GM18511 (cell line): ENCODE measurements around the gene ARHGAP24.
A peak's percentile ranks its signal among the peaks of the same experiment; 100 is the strongest.

Source experiments
- ATAC-seq: cut with Tn5 transposase; IDR thresholded peaks from one replicate; pipeline ENCODE4 v1.9.1; 2021; ENCODE audit warnings: mild to moderate bottlenecking, moderate library complexity; ENCODE audit not compliant: unreplicated experiment

ARHGAP24 gene

GRCh38 chr4:86043755-86044592 lies 569.0 kb downstream of the ARHGAP24 start:
- peak; percentile 86 for ATAC-seq

- no peak for ATAC-seq
Measured at GRCh38 chr4:86044593-86044985, 569.6 kb downstream of the ARHGAP24 start.

DNA sequence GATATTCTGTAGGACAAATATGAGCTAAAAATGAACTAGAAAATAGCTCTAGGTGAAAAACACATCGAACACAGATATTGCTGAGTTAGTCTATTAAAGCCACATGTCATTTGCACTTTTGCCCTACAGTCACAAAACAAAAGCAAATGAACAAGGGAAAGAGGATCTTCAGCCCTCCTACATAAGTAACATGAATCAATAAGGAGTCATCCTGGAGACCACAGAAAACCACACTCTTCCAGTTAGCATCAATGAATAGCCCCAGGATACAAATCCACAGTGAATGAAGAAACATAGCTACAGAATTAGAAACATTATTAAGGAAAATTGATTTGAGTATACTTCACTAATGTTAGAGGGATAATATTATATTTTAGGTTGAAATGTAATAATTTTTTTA lies 573.5 kb downstream of the ARHGAP24 start:
- no peak for ATAC-seq

- no peak for ATAC-seq
Measured at GRCh38 chr4:86050496-86050895, 575.5 kb downstream of the ARHGAP24 start.
